Measurements from ENCODE around the gene DBN1. TPM values are rescaled to one million over a fixed set of nuclear protein-coding genes. Genes with fewer than 3 reads are reported as not detected.
A peak's percentile ranks its signal among the peaks of the same experiment; 100 is the strongest.

Gene DBN1
- total and polyA plus RNA-seq, 9 of the 15 experiments (the other 6 are each of a cell fraction or from before 2014, with no cell fraction given) = 0.25 to 87.2 (median 27.9) TPM

DNA sequence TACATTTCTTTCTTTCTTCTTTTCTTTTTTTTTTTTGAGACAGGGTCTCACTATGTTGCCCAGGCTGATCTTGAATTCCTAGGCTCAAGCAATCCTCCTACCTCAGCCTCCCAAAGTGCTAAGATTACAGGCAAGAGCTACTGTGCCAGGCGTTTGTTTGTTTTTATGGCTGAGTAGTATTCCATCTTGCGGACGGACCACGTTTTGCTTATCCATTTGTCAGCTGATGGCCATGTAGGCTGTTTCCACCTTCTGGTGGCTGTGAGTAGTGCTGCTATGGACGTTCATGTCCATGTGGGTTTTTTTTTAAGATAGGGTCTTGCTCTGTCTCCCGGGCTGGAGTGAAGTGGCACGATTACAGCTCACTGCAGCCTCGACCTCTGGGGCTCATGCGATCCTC lies 33.7 kb upstream of the DBN1 start (continued):
- TF ChIP-seq ZNF274 (IDR thresholded peaks at IDR 0.05; ENCODE audit: borderline replicate concordance, low read depth, low read length) = no peak
- TF ChIP-seq ZNF217 (CRISPR knock-in tag; IDR thresholded peaks at IDR 0.05) = no peak
- TF ChIP-seq ZNF668 (CRISPR knock-in tag; IDR thresholded peaks at IDR 0.05) = no peak
- TF ChIP-seq, protein P1, sequence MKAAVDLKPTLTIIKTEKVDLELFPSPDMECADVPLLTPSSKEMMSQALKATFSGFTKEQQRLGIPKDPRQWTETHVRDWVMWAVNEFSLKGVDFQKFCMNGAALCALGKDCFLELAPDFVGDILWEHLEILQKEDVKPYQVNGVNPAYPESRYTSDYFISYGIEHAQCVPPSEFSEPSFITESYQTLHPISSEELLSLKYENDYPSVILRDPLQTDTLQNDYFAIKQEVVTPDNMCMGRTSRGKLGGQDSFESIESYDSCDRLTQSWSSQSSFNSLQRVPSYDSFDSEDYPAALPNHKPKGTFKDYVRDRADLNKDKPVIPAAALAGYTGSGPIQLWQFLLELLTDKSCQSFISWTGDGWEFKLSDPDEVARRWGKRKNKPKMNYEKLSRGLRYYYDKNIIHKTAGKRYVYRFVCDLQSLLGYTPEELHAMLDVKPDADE (conservative IDR thresholded peaks at IDR 0.05; ENCODE audit: control insufficient read depth, low read depth, low read length) = no peak
- no peak for TF ChIP-seq POLR3A (IDR thresholded peaks at IDR 0.05; ENCODE audit: borderline replicate concordance, extremely low read depth, insufficient read depth, insufficient read length)
- TF ChIP-seq OTX1 (CRISPR knock-in tag; IDR thresholded peaks at IDR 0.05) = no peak
- TF ChIP-seq ZNF121 (CRISPR knock-in tag; conservative IDR thresholded peaks at IDR 0.05) = peak; percentile 91
- no peak for TF ChIP-seq ETV5 (CRISPR knock-in tag; IDR thresholded peaks at IDR 0.05; ENCODE audit: low read depth)
- no peak for TF ChIP-seq MAFG (tag; conservative IDR thresholded peaks at IDR 0.05)
- TF ChIP-seq, protein P2, sequence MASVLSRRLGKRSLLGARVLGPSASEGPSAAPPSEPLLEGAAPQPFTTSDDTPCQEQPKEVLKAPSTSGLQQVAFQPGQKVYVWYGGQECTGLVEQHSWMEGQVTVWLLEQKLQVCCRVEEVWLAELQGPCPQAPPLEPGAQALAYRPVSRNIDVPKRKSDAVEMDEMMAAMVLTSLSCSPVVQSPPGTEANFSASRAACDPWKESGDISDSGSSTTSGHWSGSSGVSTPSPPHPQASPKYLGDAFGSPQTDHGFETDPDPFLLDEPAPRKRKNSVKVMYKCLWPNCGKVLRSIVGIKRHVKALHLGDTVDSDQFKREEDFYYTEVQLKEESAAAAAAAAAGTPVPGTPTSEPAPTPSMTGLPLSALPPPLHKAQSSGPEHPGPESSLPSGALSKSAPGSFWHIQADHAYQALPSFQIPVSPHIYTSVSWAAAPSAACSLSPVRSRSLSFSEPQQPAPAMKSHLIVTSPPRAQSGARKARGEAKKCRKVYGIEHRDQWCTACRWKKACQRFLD (CRISPR knock-in tag; IDR thresholded peaks at IDR 0.05) = no peak
- TF ChIP-seq YY1 (IDR thresholded peaks at IDR 0.05; ENCODE audit: borderline replicate concordance in 1 of 3, control insufficient read depth in 1 of 3, extremely low read depth in 1 of 3, insufficient read depth in 3 of 3, insufficient read length in 1 of 3, insufficient replicate concordance in 2 of 3, low read depth in 1 of 3, low read length in 2 of 3) = peak in 1 of 3 experiments; percentile 52
- TF ChIP-seq, protein P3, sequence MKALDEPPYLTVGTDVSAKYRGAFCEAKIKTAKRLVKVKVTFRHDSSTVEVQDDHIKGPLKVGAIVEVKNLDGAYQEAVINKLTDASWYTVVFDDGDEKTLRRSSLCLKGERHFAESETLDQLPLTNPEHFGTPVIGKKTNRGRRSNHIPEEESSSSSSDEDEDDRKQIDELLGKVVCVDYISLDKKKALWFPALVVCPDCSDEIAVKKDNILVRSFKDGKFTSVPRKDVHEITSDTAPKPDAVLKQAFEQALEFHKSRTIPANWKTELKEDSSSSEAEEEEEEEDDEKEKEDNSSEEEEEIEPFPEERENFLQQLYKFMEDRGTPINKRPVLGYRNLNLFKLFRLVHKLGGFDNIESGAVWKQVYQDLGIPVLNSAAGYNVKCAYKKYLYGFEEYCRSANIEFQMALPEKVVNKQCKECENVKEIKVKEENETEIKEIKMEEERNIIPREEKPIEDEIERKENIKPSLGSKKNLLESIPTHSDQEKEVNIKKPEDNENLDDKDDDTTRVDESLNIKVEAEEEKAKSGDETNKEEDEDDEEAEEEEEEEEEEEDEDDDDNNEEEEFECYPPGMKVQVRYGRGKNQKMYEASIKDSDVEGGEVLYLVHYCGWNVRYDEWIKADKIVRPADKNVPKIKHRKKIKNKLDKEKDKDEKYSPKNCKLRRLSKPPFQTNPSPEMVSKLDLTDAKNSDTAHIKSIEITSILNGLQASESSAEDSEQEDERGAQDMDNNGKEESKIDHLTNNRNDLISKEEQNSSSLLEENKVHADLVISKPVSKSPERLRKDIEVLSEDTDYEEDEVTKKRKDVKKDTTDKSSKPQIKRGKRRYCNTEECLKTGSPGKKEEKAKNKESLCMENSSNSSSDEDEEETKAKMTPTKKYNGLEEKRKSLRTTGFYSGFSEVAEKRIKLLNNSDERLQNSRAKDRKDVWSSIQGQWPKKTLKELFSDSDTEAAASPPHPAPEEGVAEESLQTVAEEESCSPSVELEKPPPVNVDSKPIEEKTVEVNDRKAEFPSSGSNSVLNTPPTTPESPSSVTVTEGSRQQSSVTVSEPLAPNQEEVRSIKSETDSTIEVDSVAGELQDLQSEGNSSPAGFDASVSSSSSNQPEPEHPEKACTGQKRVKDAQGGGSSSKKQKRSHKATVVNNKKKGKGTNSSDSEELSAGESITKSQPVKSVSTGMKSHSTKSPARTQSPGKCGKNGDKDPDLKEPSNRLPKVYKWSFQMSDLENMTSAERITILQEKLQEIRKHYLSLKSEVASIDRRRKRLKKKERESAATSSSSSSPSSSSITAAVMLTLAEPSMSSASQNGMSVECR (CRISPR knock-in tag; IDR thresholded peaks at IDR 0.05) = peak; percentile 43; the same call in 1 of the 2 replicates
- TF ChIP-seq, protein P4, sequence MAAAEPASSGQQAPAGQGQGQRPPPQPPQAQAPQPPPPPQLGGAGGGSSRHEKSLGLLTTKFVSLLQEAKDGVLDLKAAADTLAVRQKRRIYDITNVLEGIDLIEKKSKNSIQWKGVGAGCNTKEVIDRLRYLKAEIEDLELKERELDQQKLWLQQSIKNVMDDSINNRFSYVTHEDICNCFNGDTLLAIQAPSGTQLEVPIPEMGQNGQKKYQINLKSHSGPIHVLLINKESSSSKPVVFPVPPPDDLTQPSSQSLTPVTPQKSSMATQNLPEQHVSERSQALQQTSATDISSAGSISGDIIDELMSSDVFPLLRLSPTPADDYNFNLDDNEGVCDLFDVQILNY (CRISPR knock-in tag; IDR thresholded peaks at IDR 0.05) = no peak
- no peak for TF ChIP-seq SMARCE1 (IDR thresholded peaks at IDR 0.05)

Data from K562 (cell line).